ENCODE data around the gene TARS3. TPM values are rescaled to one million over a fixed set of nuclear protein-coding genes. Genes with fewer than 3 reads are reported as not detected.

The TARS3 gene
- total and polyA plus RNA-seq, 2 experiments from 2014 or later = 9.7 to 28.5 TPM

- Histone ChIP-seq H3K4me3 (no peak overlapping the region), H3K36me3 (replicated peaks; ENCODE audit: insufficient read depth, low read depth) (no peaks in the 10 kb centered on the region), H3K27ac (no peak overlapping the region), H2AFZ (no peak overlapping the region), H3K9me2 (replicated peaks; ENCODE audit: insufficient read depth) (no peaks in the 10 kb centered on the region), H3K4me1 (ENCODE audit: insufficient read depth) (peaks cover 4% of the 10 kb centered on the region), H3K27me3 (no peaks in the 10 kb centered on the region), H3K9me3 (ENCODE audit: low read depth) (no peaks in the 10 kb centered on the region), H3K4me2 (no peak overlapping the region), H4K20me1 (ENCODE audit: insufficient read depth, poor library complexity, severe bottlenecking) (no peaks in the 10 kb centered on the region), H3K79me2 (peaks cover 5% of the 10 kb centered on the region)
- WGBS (ENCODE audit: low lambda C conversion rate, missing lambda C conversion rate) = 75% methylated on average over 4 of the region's 4 CpGs
- DNase-seq (ENCODE audit: low spot score) = no peak
- TF ChIP-seq CTCF (IDR thresholded peaks at IDR 0.05; ENCODE audit: poor library complexity) (no peak), EZH2phosphoT487 (IDR thresholded peaks at IDR 0.05; ENCODE audit: low read depth, severe bottlenecking, unreplicated experiment) (no peak), EZH2 (IDR thresholded peaks at IDR 0.05; ENCODE audit: borderline replicate concordance) (no peak)
Observed at GRCh38 chr15:101639667-101640066, 84.6 kb downstream of the TARS3 start.

GRCh38 chr15:101637919-101638318 lies 86.4 kb downstream of the TARS3 start:
- WGBS (ENCODE audit: low lambda C conversion rate, missing lambda C conversion rate) = 82% methylated on average over 3 of the region's 3 CpGs
- Histone ChIP-seq H3K4me1 (ENCODE audit: insufficient read depth) (peaks cover 4% of the 10 kb centered on the region), H3K9me2 (replicated peaks; ENCODE audit: insufficient read depth) (no peaks in the 10 kb centered on the region), H3K4me2 (no peak overlapping the region), H3K27ac (no peak overlapping the region), H3K4me3 (no peak overlapping the region), H3K27me3 (no peaks in the 10 kb centered on the region), H3K36me3 (replicated peaks; ENCODE audit: insufficient read depth, low read depth) (no peaks in the 10 kb centered on the region), H2AFZ (no peak overlapping the region), H3K9me3 (ENCODE audit: low read depth) (no peaks in the 10 kb centered on the region), H4K20me1 (ENCODE audit: insufficient read depth, poor library complexity, severe bottlenecking) (no peaks in the 10 kb centered on the region), H3K79me2 (peaks cover 5% of the 10 kb centered on the region)
- DNase-seq (ENCODE audit: low spot score) = no peak
- no peak for TF ChIP-seq EZH2 (IDR thresholded peaks at IDR 0.05; ENCODE audit: borderline replicate concordance)

GRCh38 chr15:101637516-101637915 lies 86.8 kb downstream of the TARS3 start:
- H2AFZ ChIP-seq = no peak overlapping the region
- H4K20me1 ChIP-seq (ENCODE audit: insufficient read depth, poor library complexity, severe bottlenecking) = no peaks in the 10 kb centered on the region
- 77% methylated on average over 6 of the region's 6 CpGs for WGBS (ENCODE audit: low lambda C conversion rate, missing lambda C conversion rate)
- DNase-seq (ENCODE audit: low spot score) = peak; percentile 29
- TF ChIP-seq EZH2 (IDR thresholded peaks at IDR 0.05; ENCODE audit: borderline replicate concordance) = no peak
- no peak for TF ChIP-seq EZH2phosphoT487 (IDR thresholded peaks at IDR 0.05; ENCODE audit: low read depth, severe bottlenecking, unreplicated experiment)
- TF ChIP-seq CTCF (IDR thresholded peaks at IDR 0.05; ENCODE audit: poor library complexity) = no peak
- H3K27ac ChIP-seq = no peak overlapping the region
- no peak overlapping the region for H3K4me3 ChIP-seq
- H3K9me3 ChIP-seq (ENCODE audit: low read depth) = no peaks in the 10 kb centered on the region
- no peaks in the 10 kb centered on the region for H3K36me3 ChIP-seq (replicated peaks; ENCODE audit: insufficient read depth, low read depth)
- no peaks in the 10 kb centered on the region for H3K9me2 ChIP-seq (replicated peaks; ENCODE audit: insufficient read depth)
- H3K4me1 ChIP-seq (ENCODE audit: insufficient read depth) = peaks cover 4% of the 10 kb centered on the region
- no peaks in the 10 kb centered on the region for H3K27me3 ChIP-seq
- H3K4me2 ChIP-seq = no peak overlapping the region
- peaks cover 5% of the 10 kb centered on the region for H3K79me2 ChIP-seq

DNA sequence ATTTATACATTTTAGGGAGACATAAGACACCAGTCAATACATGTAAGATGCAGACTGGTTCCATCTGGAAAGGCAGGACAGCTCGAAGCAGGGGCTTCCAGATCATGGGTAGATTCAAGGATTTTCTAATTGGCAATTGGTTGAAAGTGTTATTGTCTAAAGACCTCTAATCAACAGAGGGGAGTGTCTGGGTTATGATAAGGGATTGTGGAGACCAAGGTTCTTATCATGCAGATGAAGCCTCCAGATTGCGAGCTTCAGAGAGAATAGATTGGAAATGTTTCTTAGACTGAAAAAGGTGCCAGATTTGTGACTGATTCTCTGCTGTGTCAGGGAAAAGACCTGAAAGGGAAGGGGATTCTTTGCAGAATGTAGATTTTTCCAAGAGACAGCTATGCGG lies 87.2 kb downstream of the TARS3 start:
- Histone ChIP-seq H3K9me3 (ENCODE audit: low read depth) (no peaks in the 10 kb centered on the region), H3K27ac (no peak overlapping the region), H4K20me1 (ENCODE audit: insufficient read depth, poor library complexity, severe bottlenecking) (no peaks in the 10 kb centered on the region), H2AFZ (no peak overlapping the region), H3K4me1 (ENCODE audit: insufficient read depth) (peaks cover 4% of the 10 kb centered on the region), H3K9me2 (replicated peaks; ENCODE audit: insufficient read depth) (no peaks in the 10 kb centered on the region), H3K36me3 (replicated peaks; ENCODE audit: insufficient read depth, low read depth) (no peaks in the 10 kb centered on the region), H3K27me3 (no peaks in the 10 kb centered on the region), H3K79me2 (peaks cover 5% of the 10 kb centered on the region), H3K4me3 (no peak overlapping the region), H3K4me2 (no peak overlapping the region)
- no peak for DNase-seq (ENCODE audit: low spot score)
- WGBS (ENCODE audit: low lambda C conversion rate, missing lambda C conversion rate) = 71% methylated on average over 3 of the region's 3 CpGs
- TF ChIP-seq EZH2 (IDR thresholded peaks at IDR 0.05; ENCODE audit: borderline replicate concordance) (no peak), CTCF (IDR thresholded peaks at IDR 0.05; ENCODE audit: poor library complexity) (no peak), EZH2phosphoT487 (IDR thresholded peaks at IDR 0.05; ENCODE audit: low read depth, severe bottlenecking, unreplicated experiment) (no peak)

Measured in hepatocyte (in vitro differentiated cells).